HFF-Myc (cell line): ENCODE results near the gene LRRC57.
A peak's percentile ranks its signal among the peaks of the same experiment; 100 is the strongest.

Source experiments
- DNase-seq: peaks from one replicate; pipeline ENCODE4 v3.0.0-alpha.2; 2011; ENCODE audit warnings: low read depth; ENCODE audit errors: extremely low read depth
- H3K4me3 ChIP-seq: replicated peaks from 2 replicates; pipeline ENCODE4 v1.5.1; 2011; ENCODE audit warnings: low read depth, mild to moderate bottlenecking, control low read depth, low read length
- CTCF ChIP-seq: IDR thresholded peaks from 2 replicates; pipeline ENCODE4 v1.5.1; 2012; ENCODE audit warnings: mild to moderate bottlenecking, low read depth, low read length, control low read depth; ENCODE audit errors: missing control alignments

The LRRC57 gene

GRCh38 chr15:42548249-42549031, at the start of gene LRRC57, which contains the start of gene HAUS2:
Gene LRRC57 (minus strand): TSS chr15:42548793. CDS start chr15:42548434, 359 bp downstream.
Gene HAUS2 (plus strand): TSS chr15:42548838. CDS start chr15:42548873, 35 bp downstream.
- DNase-seq, result peak; percentile 25
- no peak for TF ChIP-seq CTCF
- peak within 1 kb of the TSS; percentile 98 for H3K4me3 ChIP-seq

- DNase-seq, result no peak
- no peak for TF ChIP-seq CTCF
- H3K4me3 ChIP-seq, result no peak overlapping the region
Observed at GRCh38 chr15:42595626-42596240, 47.1 kb upstream of the LRRC57 start.

- TF ChIP-seq CTCF, result no peak
- H3K4me3 ChIP-seq, result no peak overlapping the region
- DNase-seq, result no peak
Observed at GRCh38 chr15:42594095-42594494, 45.5 kb upstream of the LRRC57 start.

GRCh38 chr15:42593143-42593542, 44.5 kb upstream of the LRRC57 start:
- DNase-seq, result no peak
- H3K4me3 ChIP-seq, result no peak overlapping the region
- no peak for TF ChIP-seq CTCF

GRCh38 chr15:42592716-42593115, 44.1 kb upstream of the LRRC57 start:
- TF ChIP-seq CTCF, result no peak
- no peak overlapping the region for H3K4me3 ChIP-seq
- DNase-seq, result no peak

- no peak for DNase-seq
- H3K4me3 ChIP-seq, result no peak overlapping the region
- TF ChIP-seq CTCF, result peak; percentile 25
Observed at GRCh38 chr15:42591238-42591934, 42.8 kb upstream of the LRRC57 start.
